ENCODE results near the gene TAB2. TPM values are rescaled to one million over a fixed set of nuclear protein-coding genes. Genes with fewer than 3 reads are reported as not detected.

Gene TAB2
- total and polyA plus RNA-seq, 2 experiments from 2014 or later, result 14.2 to 51.9 TPM

GRCh38 chr6:149421132-149421531 lies 103.6 kb downstream of the TAB2 start:
- TF ChIP-seq CTCF (IDR thresholded peaks at IDR 0.05; ENCODE audit: poor library complexity) (no peak), EZH2phosphoT487 (IDR thresholded peaks at IDR 0.05; ENCODE audit: low read depth, severe bottlenecking, unreplicated experiment) (no peak), EZH2 (IDR thresholded peaks at IDR 0.05; ENCODE audit: borderline replicate concordance) (no peak)
- no peaks in the 10 kb centered on the region for H3K27me3 ChIP-seq
- H3K4me2 ChIP-seq, result no peak overlapping the region
- no peak overlapping the region for H3K4me3 ChIP-seq
- H2AFZ ChIP-seq, result no peak overlapping the region
- H3K4me1 ChIP-seq (ENCODE audit: insufficient read depth), result peaks cover 6% of the 10 kb centered on the region
- no peak for DNase-seq (ENCODE audit: low spot score)
- no peaks in the 10 kb centered on the region for H4K20me1 ChIP-seq (ENCODE audit: insufficient read depth, poor library complexity, severe bottlenecking)
- no peaks in the 10 kb centered on the region for H3K79me2 ChIP-seq
- H3K9me2 ChIP-seq (replicated peaks; ENCODE audit: insufficient read depth), result no peaks in the 10 kb centered on the region
- 86% methylated on average over 5 of the region's 5 CpGs for WGBS (ENCODE audit: low lambda C conversion rate, missing lambda C conversion rate)
- no peaks in the 10 kb centered on the region for H3K9me3 ChIP-seq (ENCODE audit: low read depth)
- no peak overlapping the region for H3K27ac ChIP-seq
- no peaks in the 10 kb centered on the region for H3K36me3 ChIP-seq (replicated peaks; ENCODE audit: insufficient read depth, low read depth)

GRCh38 chr6:149422581-149422980 lies 105.1 kb downstream of the TAB2 start:
- Histone ChIP-seq H3K79me2 (no peaks in the 10 kb centered on the region), H3K27me3 (no peaks in the 10 kb centered on the region), H3K9me2 (replicated peaks; ENCODE audit: insufficient read depth) (no peaks in the 10 kb centered on the region), H3K27ac (no peak overlapping the region), H4K20me1 (ENCODE audit: insufficient read depth, poor library complexity, severe bottlenecking) (no peaks in the 10 kb centered on the region), H3K9me3 (ENCODE audit: low read depth) (no peaks in the 10 kb centered on the region), H3K4me2 (no peak overlapping the region), H3K4me1 (ENCODE audit: insufficient read depth) (peaks cover 6% of the 10 kb centered on the region), H2AFZ (no peak overlapping the region), H3K36me3 (replicated peaks; ENCODE audit: insufficient read depth, low read depth) (no peaks in the 10 kb centered on the region), H3K4me3 (no peak overlapping the region)
- no peak for DNase-seq (ENCODE audit: low spot score)
- WGBS (ENCODE audit: low lambda C conversion rate, missing lambda C conversion rate), result 92% methylated on average over 4 of the region's 4 CpGs
- no peak for TF ChIP-seq EZH2 (IDR thresholded peaks at IDR 0.05; ENCODE audit: borderline replicate concordance)
- no peak for TF ChIP-seq EZH2phosphoT487 (IDR thresholded peaks at IDR 0.05; ENCODE audit: low read depth, severe bottlenecking, unreplicated experiment)
- no peak for TF ChIP-seq CTCF (IDR thresholded peaks at IDR 0.05; ENCODE audit: poor library complexity)

- TF ChIP-seq EZH2 (IDR thresholded peaks at IDR 0.05; ENCODE audit: borderline replicate concordance) (no peak), CTCF (IDR thresholded peaks at IDR 0.05; ENCODE audit: poor library complexity) (no peak), EZH2phosphoT487 (IDR thresholded peaks at IDR 0.05; ENCODE audit: low read depth, severe bottlenecking, unreplicated experiment) (no peak)
- Histone ChIP-seq H3K4me1 (ENCODE audit: insufficient read depth) (peaks cover 6% of the 10 kb centered on the region), H3K9me3 (ENCODE audit: low read depth) (no peaks in the 10 kb centered on the region), H3K9me2 (replicated peaks; ENCODE audit: insufficient read depth) (no peaks in the 10 kb centered on the region), H3K27me3 (no peaks in the 10 kb centered on the region), H3K4me3 (no peak overlapping the region), H3K36me3 (replicated peaks; ENCODE audit: insufficient read depth, low read depth) (no peaks in the 10 kb centered on the region), H4K20me1 (ENCODE audit: insufficient read depth, poor library complexity, severe bottlenecking) (no peaks in the 10 kb centered on the region), H2AFZ (peak overlapping the region; percentile 63), H3K79me2 (no peaks in the 10 kb centered on the region), H3K4me2 (peak overlapping the region; percentile 60), H3K27ac (peak overlapping the region; percentile 54)
- 60% methylated on average over 7 of the region's 7 CpGs for WGBS (ENCODE audit: low lambda C conversion rate, missing lambda C conversion rate)
- DNase-seq (ENCODE audit: low spot score), result no peak
These were observed 106.5 kb downstream of the TAB2 start for GRCh38 chr6:149423964-149424440.

GRCh38 chr6:149425224-149425623 lies 107.7 kb downstream of the TAB2 start:
- Histone ChIP-seq H3K4me2 (no peak overlapping the region), H3K9me2 (replicated peaks; ENCODE audit: insufficient read depth) (no peaks in the 10 kb centered on the region), H3K4me3 (no peak overlapping the region), H4K20me1 (ENCODE audit: insufficient read depth, poor library complexity, severe bottlenecking) (no peaks in the 10 kb centered on the region), H3K36me3 (replicated peaks; ENCODE audit: insufficient read depth, low read depth) (no peaks in the 10 kb centered on the region), H3K9me3 (ENCODE audit: low read depth) (no peaks in the 10 kb centered on the region), H2AFZ (no peak overlapping the region), H3K4me1 (ENCODE audit: insufficient read depth) (peaks cover 6% of the 10 kb centered on the region), H3K79me2 (no peaks in the 10 kb centered on the region), H3K27me3 (no peaks in the 10 kb centered on the region), H3K27ac (no peak overlapping the region)
- DNase-seq (ENCODE audit: low spot score), result no peak
- 83% methylated on average over 7 of the region's 8 CpGs for WGBS (ENCODE audit: low lambda C conversion rate, missing lambda C conversion rate)
- TF ChIP-seq CTCF (IDR thresholded peaks at IDR 0.05; ENCODE audit: poor library complexity) (no peak), EZH2phosphoT487 (IDR thresholded peaks at IDR 0.05; ENCODE audit: low read depth, severe bottlenecking, unreplicated experiment) (no peak), EZH2 (IDR thresholded peaks at IDR 0.05; ENCODE audit: borderline replicate concordance) (no peak)
